Activated naive CD4-positive, alpha-beta T cell treated with anti-CD3 and anti-CD28 coated beads for 36 hours (primary cell): Measurements from ENCODE around the gene PNRC1. TPM values are rescaled to one million over a fixed set of nuclear protein-coding genes. Genes with fewer than 3 reads are reported as not detected.
"Not testable (repeated sequence)": the region's sequence is repeated elsewhere in the genome, so short reads cannot be mapped to it uniquely, and the experiment has no call there.

ENCODE experiments used
- CTCF ChIA-PET: fragments of 350-600 bp; sonication (Branson Sonifier 250); formaldehyde crosslinking; loops from one replicate; lab custom pipeline; 2021; ENCODE audit warnings: antibody characterized with exemption; lab: Charles Lee
- DNase-seq: peaks from one replicate; pipeline ENCODE4 v3.0.0-alpha.2; 2020
- H3K27ac Mint-ChIP-seq: one replicate; pipeline ENCODE4 v1.8.0; 2021; ENCODE audit warnings: mild to moderate bottlenecking, mixed read lengths
- H3K27me3 Mint-ChIP-seq: one replicate; pipeline ENCODE4 v1.8.0; 2021; ENCODE audit warnings: low read depth, mixed read lengths
- H3K36me3 Mint-ChIP-seq: one replicate; pipeline ENCODE4 v1.8.0; 2021; ENCODE audit warnings: low read depth, mixed read lengths
- H3K4me1 Mint-ChIP-seq: one replicate; pipeline ENCODE4 v1.8.0; 2021; ENCODE audit warnings: low read depth, mixed read lengths
- H3K4me3 Mint-ChIP-seq: one replicate; pipeline ENCODE4 v1.8.0; 2021; ENCODE audit warnings: mild to moderate bottlenecking, moderate library complexity, mixed read lengths
- H3K9me3 Mint-ChIP-seq: one replicate; pipeline ENCODE4 v1.8.0; 2021; ENCODE audit warnings: mixed read lengths
- intact Hi-C: fragments of 100-400 bp; cut with micrococcal nuclease; formaldehyde crosslinking; loops from one replicate; pipeline ENCODE4 v1.15.1; 2023
- total RNA-seq, 2 experiments: library from RNA; stranded (reverse); gene quantifications; one replicate each; pipeline ENCODE4 v1.2.3, GENCODE V29; 2021

Gene PNRC1
- total RNA-seq, 2 experiments from 2014 or later = 110 to 111 TPM

GRCh38 chr6:89118931-89119330 is 38.4 kb downstream of the PNRC1 start:
- CTCF ChIA-PET = no interaction called here
- peaks cover 5% of the 10 kb centered on the region for H3K27me3 Mint-ChIP-seq
- H3K27ac Mint-ChIP-seq = no peak overlapping the region
- H3K36me3 Mint-ChIP-seq = no peaks in the 10 kb centered on the region
- intact Hi-C loops = no loop called here
- DNase-seq = no peak
- H3K4me3 Mint-ChIP-seq = no peak overlapping the region
- peaks cover 5% of the 10 kb centered on the region for H3K4me1 Mint-ChIP-seq
- no peaks in the 10 kb centered on the region for H3K9me3 Mint-ChIP-seq

- Mint-ChIP-seq H3K27ac (no peak overlapping the region), H3K9me3 (no peaks in the 10 kb centered on the region), H3K4me1 (peaks cover 5% of the 10 kb centered on the region), H3K36me3 (no peaks in the 10 kb centered on the region), H3K4me3 (no peak overlapping the region), H3K27me3 (peaks cover 5% of the 10 kb centered on the region)
- intact Hi-C loops = loop anchor here (5.0 to 10.0 kb wide), 2 partner anchors 247 to 494 kb away; no protein-coding TSS in a partner anchor
- DNase-seq = no peak
- CTCF ChIA-PET = interaction anchor here (1.0 to 1.1 kb wide), 2 partner anchors 14 to 123 kb away, joined by 3 to 4 read pairs; no protein-coding TSS in a partner anchor
Observed at GRCh38 chr6:89120371-89120770, 39.8 kb downstream of the PNRC1 start.

- Mint-ChIP-seq H3K4me1 (peaks cover 3% of the 10 kb centered on the region), H3K27me3 (peaks cover 3% of the 10 kb centered on the region), H3K4me3 (no peak overlapping the region), H3K9me3 (peaks cover under 1% of the 10 kb centered on the region), H3K36me3 (no peaks in the 10 kb centered on the region), H3K27ac (no peak overlapping the region)
- intact Hi-C loops = loop anchor here (1.0 to 10.0 kb wide), 4 partner anchors 120 to 493 kb away; no protein-coding TSS in a partner anchor
- no peak for DNase-seq
- CTCF ChIA-PET = interaction anchor here (0.9 to 2.8 kb wide), 4 partner anchors 24 to 139 kb away, joined by 4 to 12 read pairs (median 4); partner anchors contain the start of gene PM20D2
Observed at GRCh38 chr6:89121934-89122333, 41.4 kb downstream of the PNRC1 start.

- Mint-ChIP-seq H3K27me3 (no peaks in the 10 kb centered on the region), H3K27ac (no peak overlapping the region), H3K9me3 (peaks cover 1% of the 10 kb centered on the region), H3K4me3 (no peak overlapping the region), H3K36me3 (no peaks in the 10 kb centered on the region), H3K4me1 (no peaks in the 10 kb centered on the region)
- DNase-seq = peak; percentile 21
- CTCF ChIA-PET = interaction anchor here (0.9 to 2.8 kb wide), 5 partner anchors 23 to 140 kb away, joined by 4 to 12 read pairs (median 4); partner anchors contain the start of gene PM20D2
- intact Hi-C loops = loop anchor here (1.0 to 10.0 kb wide), 4 partner anchors 120 to 492 kb away; no protein-coding TSS in a partner anchor
Observed at GRCh38 chr6:89122625-89123024, 42.1 kb downstream of the PNRC1 start.

GRCh38 chr6:89128256-89128671 is 47.7 kb downstream of the PNRC1 start:
- CTCF ChIA-PET, DNase-seq: not testable (repeated sequence)

GRCh38 chr6:89131599-89131998 is 51.0 kb downstream of the PNRC1 start:
- no peak for DNase-seq
- Mint-ChIP-seq H3K36me3 (peaks cover 3% of the 10 kb centered on the region), H3K4me3 (no peak overlapping the region), H3K4me1 (no peaks in the 10 kb centered on the region), H3K27ac (no peak overlapping the region), H3K9me3 (peaks cover 6% of the 10 kb centered on the region), H3K27me3 (no peaks in the 10 kb centered on the region)
- intact Hi-C loops = no loop called here
- CTCF ChIA-PET = interaction anchor here (0.8 kb wide), 1 partner anchor 148 kb away, joined by 3 read pairs; no protein-coding TSS in a partner anchor

More at GRCh38 chr6:89128256-89128671, 47.7 kb downstream of the PNRC1 start:
- H3K27me3 Mint-ChIP-seq, H3K4me1 Mint-ChIP-seq, H3K36me3 Mint-ChIP-seq, H3K4me3 Mint-ChIP-seq, H3K9me3 Mint-ChIP-seq, H3K27ac Mint-ChIP-seq: not testable (repeated sequence)
- intact Hi-C loops = loop anchor here (10.0 kb wide), 1 partner anchor 487 kb away; no protein-coding TSS in a partner anchor

- Mint-ChIP-seq H3K27ac (no peak overlapping the region), H3K4me3 (no peak overlapping the region), H3K9me3 (peaks cover 5% of the 10 kb centered on the region), H3K27me3 (no peaks in the 10 kb centered on the region), H3K4me1 (no peaks in the 10 kb centered on the region), H3K36me3 (peaks cover 3% of the 10 kb centered on the region)
- DNase-seq = no peak
- CTCF ChIA-PET = no interaction called here
- intact Hi-C loops = no loop called here
Observed at GRCh38 chr6:89132057-89132456, 51.5 kb downstream of the PNRC1 start.

- intact Hi-C loops = no loop called here
- H3K27me3 Mint-ChIP-seq = no peaks in the 10 kb centered on the region
- CTCF ChIA-PET = interaction anchor here (1.1 kb wide), 1 partner anchor 13 kb away, joined by 3 read pairs; no protein-coding TSS in a partner anchor
- no peaks in the 10 kb centered on the region for H3K9me3 Mint-ChIP-seq
- DNase-seq = no peak
- no peak overlapping the region for H3K4me3 Mint-ChIP-seq
- no peak overlapping the region for H3K27ac Mint-ChIP-seq
- H3K4me1 Mint-ChIP-seq = no peaks in the 10 kb centered on the region
- no peaks in the 10 kb centered on the region for H3K36me3 Mint-ChIP-seq
Observed at GRCh38 chr6:89133981-89134380, 53.4 kb downstream of the PNRC1 start.

GRCh38 chr6:89134723-89135122 is 54.2 kb downstream of the PNRC1 start:
- Mint-ChIP-seq H3K27me3 (no peaks in the 10 kb centered on the region), H3K9me3 (no peaks in the 10 kb centered on the region), H3K36me3 (no peaks in the 10 kb centered on the region), H3K27ac (no peak overlapping the region), H3K4me3 (no peak overlapping the region), H3K4me1 (no peaks in the 10 kb centered on the region)
- CTCF ChIA-PET = interaction anchor here (1.1 kb wide), 1 partner anchor 14 kb away, joined by 3 read pairs; no protein-coding TSS in a partner anchor
- intact Hi-C loops = no loop called here
- DNase-seq = no peak

Other genes with a start within 250 kb of the PNRC1 start
- 10 to 100 TPM; 21.7 to 23.5 TPM for gene RNGTT, start 117.1 kb upstream of the PNRC1 start, total RNA-seq
- gene SRSF12, start 37.3 kb downstream of the PNRC1 start, total RNA-seq = under 1 TPM in 1 of 2 experiments, not detected in 1; 0.15 TPM
- 10 to 100 TPM; 11.6 to 12.7 TPM for gene PM20D2, start 65.3 kb downstream of the PNRC1 start, total RNA-seq
- gene GABRR1, start 136.6 kb downstream of the PNRC1 start, total RNA-seq = not detected
- not detected for gene GABRR2, start 234.5 kb downstream of the PNRC1 start, total RNA-seq